GM12878 (cell line): Measurements from ENCODE around the gene SORCS2. TPM values are rescaled to one million over a fixed set of nuclear protein-coding genes. Genes with fewer than 3 reads are reported as not detected.

Experiments
- ATAC-seq: fragments of 200-7000 bp; cut with Tn5 transposase; 3 replicates; pipeline ENCODE4 v1.9.1; 2020; ENCODE audit warnings: mild to moderate bottlenecking, moderate library complexity
- BruUV-seq: library from RNA; stranded (reverse); fragments of 400-500 nt; replicated peaks from 2 replicates; lab custom pipeline; 2021; lab: Mats Ljungman, UMichigan
- CTCF ChIA-PET: fragments of 300-600 bp; sonication (Branson Sonifier 250); formaldehyde crosslinking; extraction: SDS; loops from one replicate; lab custom pipeline; 2021; ENCODE audit warnings: inconsistent platforms; lab: Yijun Ruan, JAX
- POLR2A ChIA-PET: fragments of 350-600 bp; formaldehyde crosslinking; extraction: SDS; loops from one replicate; lab custom pipeline; 2021; ENCODE audit warnings: inconsistent platforms; lab: Charles Lee
- RAD21 ChIA-PET: fragments of 300-600 bp; sonication (Branson Sonifier 250); formaldehyde crosslinking; loops from one replicate; lab custom pipeline; 2023; ENCODE audit warnings: antibody characterized with exemption; ENCODE audit not compliant: unreplicated experiment; lab: Charles Lee
- SMC1A ChIA-PET: fragments of 300-600 bp; sonication (Branson Sonifier 250); formaldehyde crosslinking; loops from one replicate; lab custom pipeline; 2023; ENCODE audit not compliant: unreplicated experiment, uncharacterized antibody; lab: Charles Lee
- DNase-seq: peaks from one replicate; pipeline ENCODE4 v3.0.0-alpha.2; 2011; ENCODE audit warnings: low read depth, low spot score
- FAIRE-seq: peaks from 3 replicates; lab custom pipeline; 2011; peaks lifted over from hg19 to GRCh38; lab: Jason Lieb, UNC
- H2AFZ ChIP-seq: 2 replicates; pipeline ENCODE4 v1.6.0; 2011; ENCODE audit warnings: low read depth, low read length, control low read depth; ENCODE audit not compliant: control insufficient read depth
- H3K27ac ChIP-seq: 2 replicates; pipeline ENCODE4 v1.5.1; 2011; ENCODE audit warnings: control low read depth; ENCODE audit not compliant: control insufficient read depth, insufficient read depth
- H3K27me3 ChIP-seq, 2 experiments: replicated peaks in 1 of 2; 2 replicates each; pipeline versions ENCODE4 v1.6.0 to v1.6.1; 2011; ENCODE audit warnings: low read length in 1 of 2; ENCODE audit not compliant: control insufficient read depth in 2 of 2, insufficient read depth in 2 of 2
- H3K36me3 ChIP-seq, 2 experiments: 2 replicates each; pipeline ENCODE4 v1.5.1; 2011; ENCODE audit warnings: low read length in 1 of 2; ENCODE audit not compliant: control insufficient read depth in 2 of 2, insufficient read depth in 2 of 2
- H3K4me1 ChIP-seq: 2 replicates; pipeline ENCODE4 v1.6.1; 2011; ENCODE audit warnings: mild to moderate bottlenecking, low read length, moderate library complexity, mixed read lengths; ENCODE audit not compliant: control insufficient read depth, insufficient read depth
- H3K4me2 ChIP-seq: 2 replicates; pipeline ENCODE4 v1.6.0; 2011; ENCODE audit warnings: control low read depth; ENCODE audit not compliant: control insufficient read depth, insufficient read depth
- H3K4me3 ChIP-seq: fragments of 200-600 bp; sonication (generic); 2 replicates; pipeline ENCODE4 v1.5.1; 2016
- H3K79me2 ChIP-seq: 2 replicates; pipeline ENCODE4 v1.6.0; 2011; ENCODE audit warnings: low read length; ENCODE audit not compliant: control insufficient read depth, insufficient read depth
- H3K9ac ChIP-seq: 2 replicates; pipeline ENCODE4 v1.8.0; 2011; ENCODE audit warnings: low read length, control low read depth, mixed read lengths; ENCODE audit not compliant: control insufficient read depth, insufficient read depth
- H3K9me3 ChIP-seq: replicated peaks from 3 replicates; pipeline ENCODE4 v1.5.1; 2011; ENCODE audit warnings: mild to moderate bottlenecking, low read length; ENCODE audit not compliant: control insufficient read depth, insufficient read depth
- H4K20me1 ChIP-seq: 2 replicates; pipeline ENCODE4 v1.6.0; 2011; ENCODE audit not compliant: control insufficient read depth, insufficient read depth
- ASH2L ChIP-seq: fragments of 300-600, 200-600 bp; sonication (generic); IDR thresholded peaks from 2 replicates; pipeline ENCODE4 v1.6.1; 2017; ENCODE audit warnings: low read depth, mild to moderate bottlenecking, borderline replicate concordance
- BRCA1 ChIP-seq: IDR thresholded peaks from 2 replicates; pipeline ENCODE4 v1.6.1; 2011; ENCODE audit warnings: low read depth, low read length, improper control_type of control experiment
- ETV6 ChIP-seq, 2 experiments: fragments of 450-650 bp in 1 of 2; IDR thresholded peaks in 1 of 2; conservative IDR thresholded peaks in 1 of 2; 2 replicates each; pipeline ENCODE4 v1.6.1; 2014; ENCODE audit warnings: antibody characterized with exemption in 1 of 2, borderline replicate concordance in 1 of 2, low read depth in 1 of 2, mild to moderate bottlenecking in 1 of 2, moderate library complexity in 1 of 2
- IKZF2 ChIP-seq, 2 experiments: fragments of 450-650 bp; IDR thresholded peaks; 2 replicates each; pipeline ENCODE4 v1.6.1; 2017; ENCODE audit warnings: mild to moderate bottlenecking in 2 of 2, moderate library complexity in 2 of 2
- IRF4 ChIP-seq: IDR thresholded peaks from 2 replicates; pipeline ENCODE4 v1.6.1; 2011; ENCODE audit warnings: low read depth, low read length
- IRF5 ChIP-seq: fragments of 450-650 bp; IDR thresholded peaks from 2 replicates; pipeline ENCODE4 v1.6.1; 2017; ENCODE audit warnings: borderline replicate concordance
- NBN ChIP-seq: fragments of 450-650 bp; IDR thresholded peaks from 2 replicates; pipeline ENCODE4 v1.6.1; 2016
- NFXL1 ChIP-seq: fragments of 450-650 bp; IDR thresholded peaks from 2 replicates; pipeline ENCODE4 v1.6.1; 2017; ENCODE audit warnings: antibody characterized with exemption, mild to moderate bottlenecking, borderline replicate concordance
- NRF1 ChIP-seq: conservative IDR thresholded peaks from 2 replicates; pipeline ENCODE4 v1.6.1; 2011; ENCODE audit warnings: mild to moderate bottlenecking, low read depth, low read length, improper control_type of control experiment
- RB1 ChIP-seq: fragments of 450-650 bp; formaldehyde crosslinking; IDR thresholded peaks from 2 replicates; pipeline ENCODE4 v1.6.1; 2017; ENCODE audit warnings: mild to moderate bottlenecking, borderline replicate concordance
- RFX5 ChIP-seq: IDR thresholded peaks from 2 replicates; pipeline ENCODE4 v1.6.1; 2011; ENCODE audit warnings: low read depth, low read length, improper control_type of control experiment
- ZNF384 ChIP-seq: IDR thresholded peaks from 2 replicates; pipeline ENCODE4 v1.6.1; 2012; ENCODE audit warnings: low read depth, mild to moderate bottlenecking, low read length, improper control_type of control experiment, borderline replicate concordance
- WGBS: methylation state at CpG from one replicate; pipeline ENCODE4 v1.1.6; 2016; ENCODE audit warnings: low lambda C conversion rate; ENCODE audit not compliant: insufficient replicate concordance, insufficient coverage; ENCODE audit errors: missing lambda C conversion rate; 5-methylcytosine and 5-hydroxymethylcytosine counted together
- in situ Hi-C: fragments of 300-500 bp; cut with MboI; formaldehyde crosslinking; loops from 9 replicates; pipeline ENCODE4 v1.14.3; 2018; ENCODE audit warnings: mixed read lengths
- intact Hi-C: fragments of 100-400 bp; cut with micrococcal nuclease; formaldehyde crosslinking; loops from one replicate; pipeline ENCODE4 v1.14.2; 2022; ENCODE audit not compliant: unreplicated experiment
- polyA plus RNA-seq, 11 experiments: library from polyadenylated mRNA; depleted of rRNA in 4 of 11; unstranded in 6 of 11; stranded (reverse) in 5 of 11; fragments of >200 nt; fragmentation: Nextera tagmentation in 4 of 11; fragmentation: Illumina TruSeq in 1 of 11; extraction: Ambion mirVana in 4 of 11; extraction: Trizol in 1 of 11; gene quantifications; 1 replicate in 1 of 11; 2 replicates in 10 of 11; pipeline versions ENCODE4 v1.2.1 to v1.2.3, GENCODE V29; 2011 to 2016; ENCODE audit warnings: inconsistent platforms in 2 of 11, missing spikeins in 2 of 11, low read depth in 1 of 11
- total RNA-seq, 4 experiments: library from RNA; depleted of rRNA in 3 of 4; stranded (reverse); fragments of >200 nt in 3 of 4; fragmentation: Illumina TruSeq in 1 of 4; extraction: Trizol in 1 of 4; gene quantifications; 2 replicates each; pipeline versions ENCODE4 v1.2.1 to v1.2.3, GENCODE V29; 2013 to 2021
- TF ChIP-seq, protein P1 (sequence below): IDR thresholded peaks from 2 replicates; pipeline ENCODE4 v1.6.1; 2011; ENCODE audit warnings: low read depth, mild to moderate bottlenecking, low read length, moderate library complexity, borderline replicate concordance; ENCODE audit errors: extremely low read depth
- TF ChIP-seq, protein P2 (sequence below): fragments of 450-650 bp; IDR thresholded peaks from 2 replicates; pipeline ENCODE4 v1.6.1; 2018; ENCODE audit warnings: mild to moderate bottlenecking, low read depth, moderate library complexity; ENCODE audit not compliant: partially characterized antibody

Gene SORCS2
- total and polyA plus RNA-seq, 10 of the 15 experiments (the other 5 are each of a cell fraction or from before 2014, with no cell fraction given) = 0.01 to 0.15 (median 0.05) TPM; not detected in 5

GRCh38 chr4:7478665-7479064, 286.3 kb downstream of the SORCS2 start:
- ChIA-PET CTCF (no interaction called here), POLR2A (no interaction called here), RAD21 (no interaction called here), SMC1A (no interaction called here)
- H3K9me3 ChIP-seq = no peaks in the 10 kb centered on the region
- DNase-seq (no peak), ATAC-seq (no peak), FAIRE-seq (no peak)
- no peak overlapping the region for H3K4me3 ChIP-seq
- H4K20me1 ChIP-seq = no peaks in the 10 kb centered on the region
- BruUV-seq = no TSS peak
- no peaks in the 10 kb centered on the region for H3K36me3 ChIP-seq
- 14% methylated on average over 11 of the region's 11 CpGs for WGBS
- H3K27me3 ChIP-seq = no peaks in the 10 kb centered on the region; a peak in 2 of 4 replicates
- no peak overlapping the region for H3K4me2 ChIP-seq
- intact Hi-C loops = no loop called here
- no peak overlapping the region for H3K27ac ChIP-seq
- no peak overlapping the region for H2AFZ ChIP-seq
- no peak overlapping the region for H3K9ac ChIP-seq
- TF ChIP-seq, protein P1, sequence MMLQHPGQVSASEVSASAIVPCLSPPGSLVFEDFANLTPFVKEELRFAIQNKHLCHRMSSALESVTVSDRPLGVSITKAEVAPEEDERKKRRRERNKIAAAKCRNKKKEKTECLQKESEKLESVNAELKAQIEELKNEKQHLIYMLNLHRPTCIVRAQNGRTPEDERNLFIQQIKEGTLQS = no peak
- TF ChIP-seq ETV6 (conservative IDR thresholded peaks at IDR 0.05 in 1 of 2, IDR thresholded peaks at IDR 0.05 in 1 of 2; ENCODE audit: borderline replicate concordance in 1 of 2, low read depth in 1 of 2) (no peak), NRF1 (no peak), IRF4 (no peak)
- TF ChIP-seq, all 136 proteins: peak for 0
- H3K79me2 ChIP-seq = no peaks in the 10 kb centered on the region
- H3K4me1 ChIP-seq = no peaks in the 10 kb centered on the region
- in situ Hi-C loops = no loop called here

DNA sequence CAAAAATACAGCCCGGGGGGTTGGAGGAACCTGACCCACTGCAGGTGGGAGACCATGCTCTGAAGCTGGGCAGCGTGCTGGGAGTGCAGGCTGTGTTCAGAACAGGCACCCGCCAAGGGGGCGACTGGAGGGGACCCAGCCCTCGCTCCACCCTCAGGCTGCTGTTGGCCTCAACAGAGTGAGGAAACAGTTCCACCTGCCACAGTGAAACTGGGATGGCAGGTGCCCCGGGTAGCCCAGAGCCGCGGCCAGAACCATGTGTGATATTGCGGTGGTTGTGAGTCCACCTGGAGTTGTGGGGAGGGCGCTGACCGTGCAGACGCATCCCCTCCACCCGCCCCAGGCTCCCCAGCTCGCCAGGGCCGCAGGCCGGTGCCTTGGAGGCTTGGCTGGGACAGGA, 288.1 kb downstream of the SORCS2 start:
- FAIRE-seq (no peak), ATAC-seq (no peak), DNase-seq (no peak)
- Histone ChIP-seq H3K27me3 (no peaks in the 10 kb centered on the region; a peak in 3 of 4 replicates), H3K4me1 (no peaks in the 10 kb centered on the region), H3K4me3 (no peak overlapping the region), H3K9ac (no peak overlapping the region), H2AFZ (no peak overlapping the region), H3K36me3 (no peaks in the 10 kb centered on the region), H3K79me2 (no peaks in the 10 kb centered on the region), H3K4me2 (no peak overlapping the region), H3K27ac (no peak overlapping the region), H4K20me1 (no peaks in the 10 kb centered on the region), H3K9me3 (no peaks in the 10 kb centered on the region)
- ChIA-PET SMC1A (no interaction called here), CTCF (no interaction called here), RAD21 (no interaction called here), POLR2A (no interaction called here)
- WGBS = 25% methylated on average over 16 of the region's 16 CpGs
- BruUV-seq = no TSS peak
- in situ Hi-C loops = no loop called here
- intact Hi-C loops = no loop called here
- TF ChIP-seq BRCA1 (no peak), NBN (no peak), RB1 (no peak), NFXL1 (no peak), ZNF384 (no peak), IRF5 (no peak), RFX5 (no peak), IKZF2 (IDR thresholded peaks at IDR 0.05) (no peak), ASH2L (no peak)
- TF ChIP-seq, protein P2, sequence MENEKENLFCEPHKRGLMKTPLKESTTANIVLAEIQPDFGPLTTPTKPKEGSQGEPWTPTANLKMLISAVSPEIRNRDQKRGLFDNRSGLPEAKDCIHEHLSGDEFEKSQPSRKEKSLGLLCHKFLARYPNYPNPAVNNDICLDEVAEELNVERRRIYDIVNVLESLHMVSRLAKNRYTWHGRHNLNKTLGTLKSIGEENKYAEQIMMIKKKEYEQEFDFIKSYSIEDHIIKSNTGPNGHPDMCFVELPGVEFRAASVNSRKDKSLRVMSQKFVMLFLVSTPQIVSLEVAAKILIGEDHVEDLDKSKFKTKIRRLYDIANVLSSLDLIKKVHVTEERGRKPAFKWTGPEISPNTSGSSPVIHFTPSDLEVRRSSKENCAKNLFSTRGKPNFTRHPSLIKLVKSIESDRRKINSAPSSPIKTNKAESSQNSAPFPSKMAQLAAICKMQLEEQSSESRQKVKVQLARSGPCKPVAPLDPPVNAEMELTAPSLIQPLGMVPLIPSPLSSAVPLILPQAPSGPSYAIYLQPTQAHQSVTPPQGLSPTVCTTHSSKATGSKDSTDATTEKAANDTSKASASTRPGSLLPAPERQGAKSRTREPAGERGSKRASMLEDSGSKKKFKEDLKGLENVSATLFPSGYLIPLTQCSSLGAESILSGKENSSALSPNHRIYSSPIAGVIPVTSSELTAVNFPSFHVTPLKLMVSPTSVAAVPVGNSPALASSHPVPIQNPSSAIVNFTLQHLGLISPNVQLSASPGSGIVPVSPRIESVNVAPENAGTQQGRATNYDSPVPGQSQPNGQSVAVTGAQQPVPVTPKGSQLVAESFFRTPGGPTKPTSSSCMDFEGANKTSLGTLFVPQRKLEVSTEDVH = no peak
